HepG2 (cell line): ENCODE measurements around the gene PALM. TPM values are rescaled to one million over a fixed set of nuclear protein-coding genes. Genes with fewer than 3 reads are reported as not detected.

Experiments used
- HDAC1 ChIP-seq: sonication (generic); formaldehyde crosslinking; IDR thresholded peaks from 2 replicates; pipeline ENCODE4 v1.5.1; 2020; ENCODE audit warnings: mild to moderate bottlenecking, missing genetic modification reagents
- HNF4A ChIP-seq: sonication (generic); formaldehyde crosslinking; IDR thresholded peaks from 2 replicates; pipeline ENCODE4 v1.4.0; 2020; ENCODE audit warnings: missing genetic modification reagents
- HNRNPL ChIP-seq: fragments of 200-400 bp; formaldehyde crosslinking; IDR thresholded peaks from 2 replicates; pipeline ENCODE4 v1.6.1; 2017; ENCODE audit warnings: mild to moderate bottlenecking, low read depth, low read length
- KLF6 ChIP-seq: IDR thresholded peaks from 2 replicates; pipeline ENCODE4 v1.8.0; 2016; ENCODE audit warnings: missing biosample characterization, missing genetic modification reagents
- MEIS2 ChIP-seq: sonication (generic); formaldehyde crosslinking; IDR thresholded peaks from 2 replicates; pipeline ENCODE4 v1.9.0; 2021; ENCODE audit warnings: mild to moderate bottlenecking, missing genetic modification reagents
- NFATC3 ChIP-seq: sonication (generic); formaldehyde crosslinking; IDR thresholded peaks from 2 replicates; pipeline ENCODE4 v1.5.1; 2020; ENCODE audit warnings: mild to moderate bottlenecking, missing genetic modification reagents
- PAWR ChIP-seq: sonication (generic); formaldehyde crosslinking; IDR thresholded peaks from 2 replicates; pipeline ENCODE4 v1.4.0; 2020; ENCODE audit warnings: missing genetic modification reagents, mild to moderate bottlenecking, borderline replicate concordance
- TAF15 ChIP-seq: fragments of 200-400 bp; formaldehyde crosslinking; IDR thresholded peaks from one replicate; pipeline ENCODE4 v1.6.1; 2018; ENCODE audit warnings: mild to moderate bottlenecking, low read depth, low read length; ENCODE audit not compliant: poor library complexity, severe bottlenecking
- ZBTB38 ChIP-seq: sonication (generic); formaldehyde crosslinking; IDR thresholded peaks from 2 replicates; pipeline ENCODE4 v1.5.1; 2020; ENCODE audit warnings: mild to moderate bottlenecking, missing genetic modification reagents
- ZNF251 ChIP-seq: sonication (generic); formaldehyde crosslinking; IDR thresholded peaks from 2 replicates; pipeline ENCODE4 v1.9.0; 2021; ENCODE audit warnings: mild to moderate bottlenecking, missing genetic modification reagents
- ZNF253 ChIP-seq: sonication (generic); formaldehyde crosslinking; IDR thresholded peaks from 2 replicates; pipeline ENCODE4 v1.8.0; 2022; ENCODE audit warnings: mild to moderate bottlenecking, missing genetic modification reagents, borderline replicate concordance
- ZNF569 ChIP-seq: sonication (generic); formaldehyde crosslinking; IDR thresholded peaks from 2 replicates; pipeline ENCODE4 v1.5.0; 2020; ENCODE audit warnings: mild to moderate bottlenecking, missing genetic modification reagents, moderate library complexity, borderline replicate concordance
- ZNF746 ChIP-seq: sonication (generic); formaldehyde crosslinking; IDR thresholded peaks from 2 replicates; pipeline ENCODE4 v1.8.0; 2022; ENCODE audit warnings: mild to moderate bottlenecking, missing genetic modification reagents
- polyA plus RNA-seq, 8 experiments: library from polyadenylated mRNA; depleted of rRNA in 3 of 8; stranded (reverse) in 7 of 8; unstranded in 1 of 8; fragments of >200 nt; fragmentation: Illumina TruSeq in 4 of 8; extraction: Trizol in 4 of 8; gene quantifications; 2 replicates each; pipeline versions ENCODE4 v1.2.1 to v1.2.3, GENCODE V29; 2011 to 2016; ENCODE audit warnings: low read depth in 4 of 8, missing spikeins in 1 of 8, mixed read lengths in 1 of 8; ENCODE audit not compliant: insufficient read depth in 1 of 8
- total RNA-seq, 5 experiments: library from RNA; depleted of rRNA; stranded (reverse); fragments of >200 nt; fragmentation: Illumina TruSeq; extraction: Trizol; gene quantifications; 2 replicates each; pipeline ENCODE4 v1.2.3, GENCODE V29; 2016; ENCODE audit warnings: low read depth in 1 of 5
- TF ChIP-seq, protein P1 (sequence below): sonication (generic); formaldehyde crosslinking; IDR thresholded peaks from 2 replicates; pipeline ENCODE4 v1.5.0; 2020; ENCODE audit warnings: mild to moderate bottlenecking, missing genetic modification reagents, borderline replicate concordance
- TF ChIP-seq, protein P2 (sequence below): sonication (generic); formaldehyde crosslinking; IDR thresholded peaks from 2 replicates; pipeline ENCODE4 v1.5.1; 2020; ENCODE audit warnings: missing genetic modification reagents, mild to moderate bottlenecking, borderline replicate concordance
- TF ChIP-seq, protein P3 (sequence below): sonication (generic); formaldehyde crosslinking; IDR thresholded peaks from 2 replicates; pipeline ENCODE4 v1.8.0; 2023; ENCODE audit warnings: mild to moderate bottlenecking, missing genetic modification reagents
- TF ChIP-seq, protein P4 (sequence below), 2 experiments: fragments of 450-650 bp in 1 of 2; sonication (generic) in 1 of 2; formaldehyde crosslinking; IDR thresholded peaks; 2 replicates each; pipeline versions ENCODE4 v1.5.0 to v1.8.0; 2020 to 2022; ENCODE audit warnings: mild to moderate bottlenecking in 1 of 2, missing genetic modification reagents in 1 of 2

PALM gene
- total and polyA plus RNA-seq, 2 of the 13 experiments (the other 11 are each of a cell fraction or from before 2014, with no cell fraction given), result 4.0 to 9.7 TPM

DNA sequence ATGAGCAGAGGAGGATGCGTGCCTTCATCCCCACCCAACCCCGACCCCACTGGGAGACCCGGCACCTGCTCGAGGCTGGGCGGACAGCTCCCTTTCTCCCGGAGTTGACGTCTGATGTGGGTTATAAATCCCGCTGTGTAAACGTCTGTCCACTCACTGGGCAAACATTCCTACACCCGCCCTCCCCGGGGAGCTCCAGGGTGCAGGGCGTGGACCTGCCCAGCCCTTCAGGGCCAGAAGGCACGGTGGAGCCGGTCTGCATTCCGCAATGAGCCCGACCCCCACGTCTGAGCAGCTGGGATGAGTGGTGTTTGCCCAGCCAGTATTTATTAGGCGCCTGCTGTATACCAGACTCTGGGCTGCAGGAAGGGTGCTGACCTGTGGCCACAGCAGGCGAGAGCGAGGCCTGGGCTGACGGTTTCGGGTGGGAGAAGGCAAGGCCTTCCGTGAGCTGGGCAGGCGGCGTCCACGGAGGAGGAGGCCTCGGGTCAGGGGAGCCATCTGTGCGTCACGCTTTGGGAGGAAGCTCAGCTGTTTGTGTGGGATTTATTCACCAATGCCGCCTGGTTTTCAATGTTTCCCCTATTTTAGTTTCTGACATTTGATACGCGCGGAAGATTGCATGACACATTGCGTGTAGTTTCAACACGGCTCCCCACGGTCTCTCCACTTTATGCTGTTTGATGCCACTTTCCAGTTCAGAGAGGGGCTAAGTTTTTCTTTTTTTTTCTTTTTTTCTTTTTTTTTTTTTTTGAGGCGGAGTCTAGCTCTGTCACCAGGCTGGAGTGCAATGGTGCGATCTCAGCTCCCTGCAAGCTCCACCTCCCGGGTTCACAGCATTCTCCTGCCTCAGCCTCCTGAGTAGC is 44.1 kb downstream of the PALM start (continued):
- TF ChIP-seq, protein P1, sequence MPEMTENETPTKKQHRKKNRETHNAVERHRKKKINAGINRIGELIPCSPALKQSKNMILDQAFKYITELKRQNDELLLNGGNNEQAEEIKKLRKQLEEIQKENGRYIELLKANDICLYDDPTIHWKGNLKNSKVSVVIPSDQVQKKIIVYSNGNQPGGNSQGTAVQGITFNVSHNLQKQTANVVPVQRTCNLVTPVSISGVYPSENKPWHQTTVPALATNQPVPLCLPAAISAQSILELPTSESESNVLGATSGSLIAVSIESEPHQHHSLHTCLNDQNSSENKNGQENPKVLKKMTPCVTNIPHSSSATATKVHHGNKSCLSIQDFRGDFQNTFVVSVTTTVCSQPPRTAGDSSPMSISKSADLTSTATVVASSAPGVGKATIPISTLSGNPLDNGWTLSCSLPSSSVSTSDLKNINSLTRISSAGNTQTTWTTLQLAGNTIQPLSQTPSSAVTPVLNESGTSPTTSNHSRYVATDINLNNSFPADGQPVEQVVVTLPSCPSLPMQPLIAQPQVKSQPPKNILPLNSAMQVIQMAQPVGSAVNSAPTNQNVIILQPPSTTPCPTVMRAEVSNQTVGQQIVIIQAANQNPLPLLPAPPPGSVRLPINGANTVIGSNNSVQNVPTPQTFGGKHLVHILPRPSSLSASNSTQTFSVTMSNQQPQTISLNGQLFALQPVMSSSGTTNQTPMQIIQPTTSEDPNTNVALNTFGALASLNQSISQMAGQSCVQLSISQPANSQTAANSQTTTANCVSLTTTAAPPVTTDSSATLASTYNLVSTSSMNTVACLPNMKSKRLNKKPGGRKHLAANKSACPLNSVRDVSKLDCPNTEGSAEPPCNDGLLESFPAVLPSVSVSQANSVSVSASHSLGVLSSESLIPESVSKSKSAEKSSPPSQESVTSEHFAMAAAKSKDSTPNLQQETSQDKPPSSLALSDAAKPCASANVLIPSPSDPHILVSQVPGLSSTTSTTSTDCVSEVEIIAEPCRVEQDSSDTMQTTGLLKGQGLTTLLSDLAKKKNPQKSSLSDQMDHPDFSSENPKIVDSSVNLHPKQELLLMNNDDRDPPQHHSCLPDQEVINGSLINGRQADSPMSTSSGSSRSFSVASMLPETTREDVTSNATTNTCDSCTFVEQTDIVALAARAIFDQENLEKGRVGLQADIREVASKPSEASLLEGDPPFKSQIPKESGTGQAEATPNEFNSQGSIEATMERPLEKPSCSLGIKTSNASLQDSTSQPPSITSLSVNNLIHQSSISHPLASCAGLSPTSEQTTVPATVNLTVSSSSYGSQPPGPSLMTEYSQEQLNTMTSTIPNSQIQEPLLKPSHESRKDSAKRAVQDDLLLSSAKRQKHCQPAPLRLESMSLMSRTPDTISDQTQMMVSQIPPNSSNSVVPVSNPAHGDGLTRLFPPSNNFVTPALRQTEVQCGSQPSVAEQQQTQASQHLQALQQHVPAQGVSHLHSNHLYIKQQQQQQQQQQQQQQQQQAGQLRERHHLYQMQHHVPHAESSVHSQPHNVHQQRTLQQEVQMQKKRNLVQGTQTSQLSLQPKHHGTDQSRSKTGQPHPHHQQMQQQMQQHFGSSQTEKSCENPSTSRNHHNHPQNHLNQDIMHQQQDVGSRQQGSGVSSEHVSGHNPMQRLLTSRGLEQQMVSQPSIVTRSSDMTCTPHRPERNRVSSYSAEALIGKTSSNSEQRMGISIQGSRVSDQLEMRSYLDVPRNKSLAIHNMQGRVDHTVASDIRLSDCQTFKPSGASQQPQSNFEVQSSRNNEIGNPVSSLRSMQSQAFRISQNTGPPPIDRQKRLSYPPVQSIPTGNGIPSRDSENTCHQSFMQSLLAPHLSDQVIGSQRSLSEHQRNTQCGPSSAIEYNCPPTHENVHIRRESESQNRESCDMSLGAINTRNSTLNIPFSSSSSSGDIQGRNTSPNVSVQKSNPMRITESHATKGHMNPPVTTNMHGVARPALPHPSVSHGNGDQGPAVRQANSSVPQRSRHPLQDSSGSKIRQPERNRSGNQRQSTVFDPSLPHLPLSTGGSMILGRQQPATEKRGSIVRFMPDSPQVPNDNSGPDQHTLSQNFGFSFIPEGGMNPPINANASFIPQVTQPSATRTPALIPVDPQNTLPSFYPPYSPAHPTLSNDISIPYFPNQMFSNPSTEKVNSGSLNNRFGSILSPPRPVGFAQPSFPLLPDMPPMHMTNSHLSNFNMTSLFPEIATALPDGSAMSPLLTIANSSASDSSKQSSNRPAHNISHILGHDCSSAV, result no peak
- TF ChIP-seq, protein P2, sequence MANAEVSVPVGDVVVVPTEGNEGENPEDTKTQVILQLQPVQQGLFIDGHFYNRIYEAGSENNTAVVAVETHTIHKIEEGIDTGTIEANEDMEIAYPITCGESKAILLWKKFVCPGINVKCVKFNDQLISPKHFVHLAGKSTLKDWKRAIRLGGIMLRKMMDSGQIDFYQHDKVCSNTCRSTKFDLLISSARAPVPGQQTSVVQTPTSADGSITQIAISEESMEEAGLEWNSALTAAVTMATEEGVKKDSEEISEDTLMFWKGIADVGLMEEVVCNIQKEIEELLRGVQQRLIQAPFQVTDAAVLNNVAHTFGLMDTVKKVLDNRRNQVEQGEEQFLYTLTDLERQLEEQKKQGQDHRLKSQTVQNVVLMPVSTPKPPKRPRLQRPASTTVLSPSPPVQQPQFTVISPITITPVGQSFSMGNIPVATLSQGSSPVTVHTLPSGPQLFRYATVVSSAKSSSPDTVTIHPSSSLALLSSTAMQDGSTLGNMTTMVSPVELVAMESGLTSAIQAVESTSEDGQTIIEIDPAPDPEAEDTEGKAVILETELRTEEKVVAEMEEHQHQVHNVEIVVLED (CRISPR knock-in tag), result no peak
- TF ChIP-seq HNRNPL, result peak; percentile 70; the same call in 1 of the 2 replicates
- 0 out of 2 replicates have a peak, but pooled peaks have one; percentile 56 for TF ChIP-seq ZBTB38 (CRISPR knock-in tag)
- peak; percentile 95 for TF ChIP-seq HDAC1 (CRISPR knock-in tag)
- TF ChIP-seq TAF15, result no peak
- peak; percentile 84 for TF ChIP-seq ZNF746 (CRISPR knock-in tag)
- TF ChIP-seq, protein P3, sequence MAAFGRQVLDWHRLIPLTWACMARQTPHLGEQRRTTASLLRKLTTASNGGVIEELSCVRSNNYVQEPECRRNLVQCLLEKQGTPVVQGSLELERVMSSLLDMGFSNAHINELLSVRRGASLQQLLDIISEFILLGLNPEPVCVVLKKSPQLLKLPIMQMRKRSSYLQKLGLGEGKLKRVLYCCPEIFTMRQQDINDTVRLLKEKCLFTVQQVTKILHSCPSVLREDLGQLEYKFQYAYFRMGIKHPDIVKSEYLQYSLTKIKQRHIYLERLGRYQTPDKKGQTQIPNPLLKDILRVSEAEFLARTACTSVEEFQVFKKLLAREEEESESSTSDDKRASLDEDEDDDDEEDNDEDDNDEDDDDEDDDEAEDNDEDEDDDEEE, result no peak
- no peak for TF ChIP-seq ZNF251 (CRISPR knock-in tag)
- no peak for TF ChIP-seq PAWR (CRISPR knock-in tag)
- no peak for TF ChIP-seq NFATC3 (CRISPR knock-in tag)
- peak; percentile 60 for TF ChIP-seq HNF4A (CRISPR knock-in tag)
- TF ChIP-seq KLF6, result no peak
- TF ChIP-seq ZNF253 (CRISPR knock-in tag), result no peak
- TF ChIP-seq, protein P4, sequence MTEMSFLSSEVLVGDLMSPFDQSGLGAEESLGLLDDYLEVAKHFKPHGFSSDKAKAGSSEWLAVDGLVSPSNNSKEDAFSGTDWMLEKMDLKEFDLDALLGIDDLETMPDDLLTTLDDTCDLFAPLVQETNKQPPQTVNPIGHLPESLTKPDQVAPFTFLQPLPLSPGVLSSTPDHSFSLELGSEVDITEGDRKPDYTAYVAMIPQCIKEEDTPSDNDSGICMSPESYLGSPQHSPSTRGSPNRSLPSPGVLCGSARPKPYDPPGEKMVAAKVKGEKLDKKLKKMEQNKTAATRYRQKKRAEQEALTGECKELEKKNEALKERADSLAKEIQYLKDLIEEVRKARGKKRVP (CRISPR knock-in tag; IDR thresholded peaks at IDR 0.05), result no peak
- TF ChIP-seq MEIS2 (CRISPR knock-in tag), result peak; percentile 80; the same call in 1 of the 2 replicates
- no peak for TF ChIP-seq ZNF569 (CRISPR knock-in tag)
